SK-N-SH (cell line): ENCODE results near the gene ZNF277. TPM values are rescaled to one million over a fixed set of nuclear protein-coding genes. Genes with fewer than 3 reads are reported as not detected.

Source experiments
- CTCF ChIA-PET: fragments of 300-600, 350-600 bp; formaldehyde crosslinking; extraction: SDS; loops from one replicate; lab custom pipeline; 2021; lab: Yijun Ruan, JAX
- POLR2A ChIA-PET: fragments of 350-600 bp; sonication (Branson Sonifier 250); formaldehyde crosslinking; extraction: SDS; loops from one replicate; lab custom pipeline; 2020; ENCODE audit warnings: antibody characterized with exemption, inconsistent platforms; lab: Yijun Ruan, JAX
- DNase-seq: peaks from one replicate; pipeline ENCODE4 v3.0.0; 2012
- H2AFZ ChIP-seq: fragments of 200-600 bp; sonication (generic); 2 replicates; pipeline ENCODE4 v1.8.1; 2016; ENCODE audit warnings: antibody characterized with exemption, mild to moderate bottlenecking, low read depth
- H3F3A ChIP-seq: fragments of 200-600 bp; sonication (generic); replicated peaks from 2 replicates; pipeline ENCODE3; 2016; ENCODE audit warnings: antibody characterized with exemption, mild to moderate bottlenecking; ENCODE audit not compliant: insufficient read depth
- H3K27ac ChIP-seq, 2 experiments: fragments of 200-500 bp in 1 of 2; fragments of 200-600 bp in 1 of 2; sonication (Bioruptor generic) in 1 of 2; sonication (generic), shearing (Covaris generic) in 1 of 2; 2 replicates each; pipeline versions ENCODE4 v1.5.1 to v1.6.1; 2014 to 2016; ENCODE audit warnings: low read depth in 2 of 2, inconsistent platforms in 1 of 2, low read length in 1 of 2, mild to moderate bottlenecking in 1 of 2, mixed read lengths in 1 of 2
- H3K27me3 ChIP-seq: fragments of 200-600 bp; sonication (generic), shearing (Covaris generic); 2 replicates; pipeline ENCODE4 v1.6.1; 2016; ENCODE audit warnings: mixed run types; ENCODE audit not compliant: insufficient read depth
- H3K36me3 ChIP-seq, 2 experiments: fragments of 200-500 bp in 1 of 2; fragments of 200-600 bp in 1 of 2; sonication (Bioruptor generic) in 1 of 2; sonication (generic) in 1 of 2; replicated peaks in 1 of 2; 2 replicates each; pipeline versions ENCODE3 to v1.5.1; 2014 to 2016; ENCODE audit warnings: low read length in 1 of 2, mild to moderate bottlenecking in 1 of 2; ENCODE audit not compliant: insufficient read depth in 2 of 2, control insufficient read depth in 1 of 2
- H3K4me1 ChIP-seq, 2 experiments: fragments of 200-500 bp in 1 of 2; fragments of 200-600 bp in 1 of 2; sonication (Bioruptor generic) in 1 of 2; sonication (generic), shearing (Covaris generic) in 1 of 2; 2 replicates each; pipeline versions ENCODE4 v1.5.1 to v1.6.1; 2014 to 2016; ENCODE audit warnings: low read depth in 1 of 2, low read length in 1 of 2, mixed run types in 1 of 2; ENCODE audit not compliant: insufficient read depth in 2 of 2, control insufficient read depth in 1 of 2
- H3K4me2 ChIP-seq: fragments of 200-600 bp; sonication (generic), shearing (Covaris generic); 2 replicates; pipeline ENCODE4 v1.6.1; 2017; ENCODE audit warnings: mixed run types
- H3K4me3 ChIP-seq, 2 experiments: fragments of 200-500 bp in 1 of 2; fragments of 200-600 bp in 1 of 2; sonication (Bioruptor generic) in 1 of 2; sonication (generic), shearing (Covaris generic) in 1 of 2; 2 replicates each; pipeline versions ENCODE4 v1.5.1 to v1.8.1; 2014 to 2016; ENCODE audit warnings: low read depth in 2 of 2, inconsistent platforms in 1 of 2, low read length in 1 of 2, mild to moderate bottlenecking in 1 of 2, mixed read lengths in 1 of 2, moderate library complexity in 1 of 2
- H3K79me2 ChIP-seq: fragments of 200-600 bp; sonication (generic); 2 replicates; pipeline ENCODE4 v1.8.1; 2017; ENCODE audit warnings: mild to moderate bottlenecking; ENCODE audit not compliant: insufficient read depth
- H3K9ac ChIP-seq: fragments of 200-600 bp; sonication (generic); 2 replicates; pipeline ENCODE4 v1.6.1; 2017; ENCODE audit warnings: mixed run types
- H3K9me2 ChIP-seq: fragments of 200-600 bp; sonication (generic); 2 replicates; pipeline ENCODE4 v1.6.1; 2017; ENCODE audit warnings: mixed run types
- H3K9me3 ChIP-seq: fragments of 200-600 bp; sonication (generic); 2 replicates; pipeline ENCODE4 v1.6.1; 2017; ENCODE audit warnings: mixed run types, mild to moderate bottlenecking, moderate library complexity
- H4K20me1 ChIP-seq: fragments of 200-600 bp; sonication (generic); 2 replicates; pipeline ENCODE4 v1.6.1; 2017; ENCODE audit warnings: mild to moderate bottlenecking, mixed run types; ENCODE audit not compliant: insufficient read depth
- ELF1 ChIP-seq: IDR thresholded peaks from 2 replicates; pipeline ENCODE4 v1.4.0; 2012
- FOXJ3 ChIP-seq: sonication (generic); formaldehyde crosslinking; IDR thresholded peaks from 2 replicates; pipeline ENCODE4 v1.5.1; 2020; ENCODE audit warnings: mild to moderate bottlenecking, missing genetic modification reagents
- FOXM1 ChIP-seq: IDR thresholded peaks from 2 replicates; pipeline ENCODE4 v1.4.0; 2012; ENCODE audit warnings: low read depth, mild to moderate bottlenecking
- GATA2 ChIP-seq: sonication (generic); formaldehyde crosslinking; IDR thresholded peaks from 2 replicates; pipeline ENCODE4 v1.5.0; 2020; ENCODE audit warnings: mild to moderate bottlenecking, missing genetic modification reagents
- JUND ChIP-seq: IDR thresholded peaks from 2 replicates; pipeline ENCODE4 v1.4.0; 2012
- MAX ChIP-seq: IDR thresholded peaks from 2 replicates; pipeline ENCODE4 v1.4.0; 2012; ENCODE audit warnings: low read depth
- PBX3 ChIP-seq: IDR thresholded peaks from 2 replicates; pipeline ENCODE4; 2012
- REST ChIP-seq: IDR thresholded peaks from 2 replicates; pipeline ENCODE4 v1.6.1; 2012; ENCODE audit warnings: mild to moderate bottlenecking, low read depth, low read length, moderate library complexity
- RXRA ChIP-seq: IDR thresholded peaks from 2 replicates; pipeline ENCODE4 v1.4.0; 2012; ENCODE audit warnings: low read depth, mild to moderate bottlenecking, borderline replicate concordance
- TCF12 ChIP-seq: IDR thresholded peaks from 2 replicates; pipeline ENCODE4 v1.4.0; 2012
- TEAD4 ChIP-seq: IDR thresholded peaks from 2 replicates; pipeline ENCODE4 v1.4.0; 2012; ENCODE audit warnings: mild to moderate bottlenecking, borderline replicate concordance; ENCODE audit not compliant: insufficient read depth
- USF2 ChIP-seq: fragments of 150-350 bp; IDR thresholded peaks from 2 replicates; pipeline ENCODE4 v1.6.1; 2017; ENCODE audit warnings: antibody characterized with exemption, low read length, low read depth, borderline replicate concordance
- ZBTB33 ChIP-seq: IDR thresholded peaks from 2 replicates; pipeline ENCODE4 v1.4.0; 2012; ENCODE audit warnings: low read depth, borderline replicate concordance
- WGBS: methylation state at CpG from one replicate; pipeline ENCODE4 v1.1.6; 2017; ENCODE audit warnings: low lambda C conversion rate; 5-methylcytosine and 5-hydroxymethylcytosine counted together
- polyA plus RNA-seq, 3 experiments: library from polyadenylated mRNA; depleted of rRNA; stranded (reverse); fragments of >200 nt; gene quantifications; 2 replicates each; pipeline ENCODE4 v1.2.3, GENCODE V29; 2012
- TF ChIP-seq, protein P1 (sequence below): fragments of 200-600 bp; sonication (generic); IDR thresholded peaks from 2 replicates; pipeline ENCODE4 v1.6.1; 2017; ENCODE audit warnings: antibody characterized with exemption, mild to moderate bottlenecking, moderate library complexity
- TF ChIP-seq, protein P2 (sequence below): IDR thresholded peaks from 2 replicates; pipeline ENCODE4 v1.4.0; 2012; ENCODE audit warnings: low read depth, borderline replicate concordance

Gene ZNF277
- polyA plus RNA-seq, 1 of the 3 experiments (the other 2 are of a cell fraction), result 11.5 TPM

DNA sequence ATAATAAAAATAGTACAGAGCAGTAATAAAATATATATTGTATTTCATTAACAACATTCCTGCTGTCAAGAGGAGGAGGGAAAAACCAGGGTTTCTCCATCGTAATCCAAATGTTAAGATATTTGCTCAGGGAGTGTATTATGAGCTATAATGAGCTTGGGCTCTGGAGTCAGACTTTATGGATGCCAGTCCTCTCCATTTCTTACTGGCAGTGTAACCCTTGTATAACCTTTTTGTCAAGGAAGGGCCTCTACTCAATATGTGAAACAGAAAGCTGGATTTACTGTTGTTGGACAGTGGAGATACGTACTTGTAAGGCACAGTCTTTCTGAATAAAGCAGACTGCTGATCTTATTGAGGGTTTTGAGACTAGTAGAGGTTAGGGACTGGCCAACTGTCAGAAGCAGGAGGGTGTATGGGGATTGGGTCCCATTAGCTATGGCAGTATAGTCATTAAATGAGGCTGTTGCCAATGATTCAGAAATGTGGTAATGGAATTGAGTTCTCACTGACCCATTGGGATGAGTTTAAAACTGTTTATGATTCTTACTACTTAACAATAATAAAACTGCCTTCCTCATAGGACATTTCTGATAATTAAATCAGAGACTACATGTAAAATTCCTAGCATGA lies 56.5 kb downstream of the ZNF277 start:
- Histone ChIP-seq H4K20me1 (no peaks in the 10 kb centered on the region), H3K4me2 (no peak overlapping the region)
- CTCF ChIA-PET, result interaction anchor here (0.6 to 3.1 kb wide), 3 partner anchors 13 to 373 kb away, joined by 3 to 8 read pairs (median 3); no protein-coding TSS in a partner anchor

DNA sequence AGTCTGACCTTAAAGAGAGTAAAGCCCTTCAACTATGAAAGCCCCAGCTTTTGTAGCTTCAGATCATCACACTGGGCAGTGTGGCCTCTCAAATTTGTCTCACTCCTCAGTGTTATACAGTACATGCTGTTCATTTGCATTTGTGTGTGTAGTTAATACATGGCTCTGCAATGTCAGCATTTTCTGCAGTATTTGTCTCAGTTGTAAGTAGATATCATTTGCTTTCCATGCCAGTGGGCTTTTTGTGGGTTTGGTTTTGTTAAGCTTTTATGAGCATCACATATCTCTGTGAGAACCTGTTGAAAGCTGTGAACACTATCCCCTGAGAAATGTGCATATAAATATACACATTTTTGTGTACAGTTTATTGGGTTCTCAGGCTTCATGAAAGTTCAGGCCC lies 57.0 kb downstream of the ZNF277 start:
- H3K36me3 ChIP-seq, result peaks cover 0 to 3% of the 10 kb centered on the region in 2 experiments
- H3K79me2 ChIP-seq, result no peaks in the 10 kb centered on the region; the same call in 1 of the 2 replicates
- no peak overlapping the region for H3K4me2 ChIP-seq
- no peak overlapping the region for H3K27ac ChIP-seq
- H3K4me3 ChIP-seq, result no peak overlapping the region
- CTCF ChIA-PET, result interaction anchor here (0.6 to 3.1 kb wide), 4 partner anchors 13 to 373 kb away, joined by 3 to 8 read pairs (median 3); no protein-coding TSS in a partner anchor
- peaks cover 3 to 5% of the 10 kb centered on the region in 2 experiments; a peak in 3 of 4 replicates for H3K4me1 ChIP-seq
- no peaks in the 10 kb centered on the region for H3F3A ChIP-seq
- DNase-seq, result no peak
- H3K9me2 ChIP-seq, result no peaks in the 10 kb centered on the region
- H2AFZ ChIP-seq, result no peak overlapping the region
- H3K27me3 ChIP-seq, result no peaks in the 10 kb centered on the region
- TF ChIP-seq GATA2 (CRISPR knock-in tag) (no peak), TEAD4 (no peak), USF2 (no peak), REST (no peak), ZBTB33 (no peak), JUND (no peak), FOXM1 (no peak), TCF12 (no peak), RXRA (no peak), ELF1 (no peak), MAX (no peak), PBX3 (no peak)
- TF ChIP-seq, protein P1, sequence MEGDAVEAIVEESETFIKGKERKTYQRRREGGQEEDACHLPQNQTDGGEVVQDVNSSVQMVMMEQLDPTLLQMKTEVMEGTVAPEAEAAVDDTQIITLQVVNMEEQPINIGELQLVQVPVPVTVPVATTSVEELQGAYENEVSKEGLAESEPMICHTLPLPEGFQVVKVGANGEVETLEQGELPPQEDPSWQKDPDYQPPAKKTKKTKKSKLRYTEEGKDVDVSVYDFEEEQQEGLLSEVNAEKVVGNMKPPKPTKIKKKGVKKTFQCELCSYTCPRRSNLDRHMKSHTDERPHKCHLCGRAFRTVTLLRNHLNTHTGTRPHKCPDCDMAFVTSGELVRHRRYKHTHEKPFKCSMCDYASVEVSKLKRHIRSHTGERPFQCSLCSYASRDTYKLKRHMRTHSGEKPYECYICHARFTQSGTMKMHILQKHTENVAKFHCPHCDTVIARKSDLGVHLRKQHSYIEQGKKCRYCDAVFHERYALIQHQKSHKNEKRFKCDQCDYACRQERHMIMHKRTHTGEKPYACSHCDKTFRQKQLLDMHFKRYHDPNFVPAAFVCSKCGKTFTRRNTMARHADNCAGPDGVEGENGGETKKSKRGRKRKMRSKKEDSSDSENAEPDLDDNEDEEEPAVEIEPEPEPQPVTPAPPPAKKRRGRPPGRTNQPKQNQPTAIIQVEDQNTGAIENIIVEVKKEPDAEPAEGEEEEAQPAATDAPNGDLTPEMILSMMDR, result no peak
- TF ChIP-seq, protein P2, sequence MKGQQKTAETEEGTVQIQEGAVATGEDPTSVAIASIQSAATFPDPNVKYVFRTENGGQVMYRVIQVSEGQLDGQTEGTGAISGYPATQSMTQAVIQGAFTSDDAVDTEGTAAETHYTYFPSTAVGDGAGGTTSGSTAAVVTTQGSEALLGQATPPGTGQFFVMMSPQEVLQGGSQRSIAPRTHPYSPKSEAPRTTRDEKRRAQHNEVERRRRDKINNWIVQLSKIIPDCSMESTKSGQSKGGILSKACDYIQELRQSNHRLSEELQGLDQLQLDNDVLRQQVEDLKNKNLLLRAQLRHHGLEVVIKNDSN, result no peak
- POLR2A ChIA-PET, result no interaction called here
- no peaks in the 10 kb centered on the region for H3K9me3 ChIP-seq
- H4K20me1 ChIP-seq, result no peaks in the 10 kb centered on the region
- H3K9ac ChIP-seq, result no peak overlapping the region

More for the DNA sequence above, 56.5 kb downstream of the ZNF277 start:
- Histone ChIP-seq H3F3A (no peaks in the 10 kb centered on the region), H3K9me2 (no peaks in the 10 kb centered on the region), H3K79me2 (no peaks in the 10 kb centered on the region; the same call in 1 of the 2 replicates), H3K9me3 (no peaks in the 10 kb centered on the region), H3K4me1 (peaks cover 3 to 5% of the 10 kb centered on the region in 2 experiments; a peak in 3 of 4 replicates), H3K27me3 (no peaks in the 10 kb centered on the region), H3K9ac (no peak overlapping the region), H3K36me3 (peaks cover 0 to 3% of the 10 kb centered on the region in 2 experiments), H2AFZ (no peak overlapping the region), H3K27ac (no peak overlapping the region), H3K4me3 (no peak overlapping the region)
- DNase-seq, result no peak
- TF ChIP-seq TCF12 (no peak), FOXJ3 (CRISPR knock-in tag) (no peak), RXRA (no peak), GATA2 (CRISPR knock-in tag) (no peak)
- WGBS, result 95% methylated on average over 2 of the region's 2 CpGs
- POLR2A ChIA-PET, result no interaction called here
